ENCODE results near the gene ENTREP3. TPM values are rescaled to one million over a fixed set of nuclear protein-coding genes. Genes with fewer than 3 reads are reported as not detected.

ENTREP3 gene
- total RNA-seq, 1 donor from 2014 or later, result 54.1 TPM

DNA sequence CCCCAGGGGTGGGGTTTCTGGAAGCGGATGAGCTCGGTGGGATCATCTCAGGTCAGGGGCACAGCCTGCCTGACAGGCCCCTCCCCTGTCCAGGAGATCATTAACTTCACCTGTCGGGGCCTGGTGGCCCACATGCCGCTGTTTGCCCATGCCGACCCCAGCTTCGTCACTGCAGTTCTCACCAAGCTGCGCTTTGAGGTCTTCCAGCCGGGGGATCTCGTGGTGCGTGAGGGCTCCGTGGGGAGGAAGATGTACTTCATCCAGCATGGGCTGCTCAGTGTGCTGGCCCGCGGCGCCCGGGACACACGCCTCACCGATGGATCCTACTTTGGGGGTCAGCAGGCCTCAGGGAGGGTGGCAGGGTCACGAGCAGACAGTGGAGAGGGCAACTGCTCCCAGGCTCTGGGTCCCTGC is 30.4 kb upstream of the ENTREP3 start:
- TF ChIP-seq, protein P1, sequence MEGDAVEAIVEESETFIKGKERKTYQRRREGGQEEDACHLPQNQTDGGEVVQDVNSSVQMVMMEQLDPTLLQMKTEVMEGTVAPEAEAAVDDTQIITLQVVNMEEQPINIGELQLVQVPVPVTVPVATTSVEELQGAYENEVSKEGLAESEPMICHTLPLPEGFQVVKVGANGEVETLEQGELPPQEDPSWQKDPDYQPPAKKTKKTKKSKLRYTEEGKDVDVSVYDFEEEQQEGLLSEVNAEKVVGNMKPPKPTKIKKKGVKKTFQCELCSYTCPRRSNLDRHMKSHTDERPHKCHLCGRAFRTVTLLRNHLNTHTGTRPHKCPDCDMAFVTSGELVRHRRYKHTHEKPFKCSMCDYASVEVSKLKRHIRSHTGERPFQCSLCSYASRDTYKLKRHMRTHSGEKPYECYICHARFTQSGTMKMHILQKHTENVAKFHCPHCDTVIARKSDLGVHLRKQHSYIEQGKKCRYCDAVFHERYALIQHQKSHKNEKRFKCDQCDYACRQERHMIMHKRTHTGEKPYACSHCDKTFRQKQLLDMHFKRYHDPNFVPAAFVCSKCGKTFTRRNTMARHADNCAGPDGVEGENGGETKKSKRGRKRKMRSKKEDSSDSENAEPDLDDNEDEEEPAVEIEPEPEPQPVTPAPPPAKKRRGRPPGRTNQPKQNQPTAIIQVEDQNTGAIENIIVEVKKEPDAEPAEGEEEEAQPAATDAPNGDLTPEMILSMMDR (IDR thresholded peaks at IDR 0.05; ENCODE audit: unreplicated experiment), result no peak
- no peak for DNase-seq (ENCODE audit: low spot score)
- Mint-ChIP-seq H3K27ac (ENCODE audit: unreplicated experiment) (no peak overlapping the region), H3K9me3 (ENCODE audit: unreplicated experiment) (no peaks in the 10 kb centered on the region), H3K4me3 (ENCODE audit: unreplicated experiment) (no peak overlapping the region), H3K4me1 (ENCODE audit: unreplicated experiment) (no peaks in the 10 kb centered on the region), H3K27me3 (ENCODE audit: unreplicated experiment) (peaks cover 13% of the 10 kb centered on the region), H3K36me3 (ENCODE audit: low read depth, unreplicated experiment) (peaks cover 18% of the 10 kb centered on the region)

DNA sequence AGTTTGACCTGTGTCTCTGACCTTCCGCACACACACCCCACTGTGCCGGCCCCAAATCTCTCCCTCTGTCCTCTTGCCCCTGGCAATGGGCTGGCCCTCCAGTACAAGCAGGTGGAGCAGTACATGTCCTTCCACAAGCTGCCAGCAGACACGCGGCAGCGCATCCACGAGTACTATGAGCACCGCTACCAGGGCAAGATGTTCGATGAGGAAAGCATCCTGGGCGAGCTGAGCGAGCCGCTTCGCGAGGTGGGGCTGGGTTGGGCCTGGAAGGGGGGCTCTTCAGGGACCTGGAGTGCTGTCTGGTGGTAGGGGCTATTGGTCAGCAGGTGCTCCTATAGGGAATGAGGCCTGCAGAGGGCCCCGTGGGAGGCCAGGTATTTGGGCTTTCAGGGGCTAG is 29.8 kb upstream of the ENTREP3 start:
- Mint-ChIP-seq H3K9me3 (ENCODE audit: unreplicated experiment) (no peaks in the 10 kb centered on the region), H3K4me1 (ENCODE audit: unreplicated experiment) (no peaks in the 10 kb centered on the region), H3K4me3 (ENCODE audit: unreplicated experiment) (peak overlapping the region; percentile 31), H3K27me3 (ENCODE audit: unreplicated experiment) (peaks cover 13% of the 10 kb centered on the region), H3K27ac (ENCODE audit: unreplicated experiment) (no peak overlapping the region), H3K36me3 (ENCODE audit: low read depth, unreplicated experiment) (peaks cover 18% of the 10 kb centered on the region)
- DNase-seq (ENCODE audit: low spot score), result no peak
- TF ChIP-seq, protein P1 (IDR thresholded peaks at IDR 0.05; ENCODE audit: unreplicated experiment), result no peak

DNA sequence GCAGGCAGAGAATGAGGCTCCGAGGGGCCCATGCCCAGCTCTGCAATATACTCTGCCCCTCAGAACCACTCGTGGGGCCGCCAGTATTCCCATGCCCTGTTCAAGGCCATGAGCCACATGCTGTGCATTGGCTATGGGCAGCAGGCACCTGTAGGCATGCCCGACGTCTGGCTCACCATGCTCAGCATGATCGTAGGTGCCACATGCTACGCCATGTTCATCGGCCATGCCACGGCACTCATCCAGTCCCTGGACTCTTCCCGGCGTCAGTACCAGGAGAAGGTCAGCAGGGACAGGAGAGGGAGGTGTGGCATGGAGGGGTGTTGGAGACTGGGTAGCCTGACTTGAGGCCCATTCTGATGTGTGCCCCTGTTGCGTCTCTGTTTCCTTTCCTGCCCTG is 29.2 kb upstream of the ENTREP3 start:
- Mint-ChIP-seq H3K27me3 (ENCODE audit: unreplicated experiment) (peaks cover 11% of the 10 kb centered on the region), H3K36me3 (ENCODE audit: low read depth, unreplicated experiment) (peaks cover 18% of the 10 kb centered on the region), H3K4me3 (ENCODE audit: unreplicated experiment) (no peak overlapping the region), H3K4me1 (ENCODE audit: unreplicated experiment) (peaks cover 2% of the 10 kb centered on the region), H3K27ac (ENCODE audit: unreplicated experiment) (no peak overlapping the region), H3K9me3 (ENCODE audit: unreplicated experiment) (no peaks in the 10 kb centered on the region)
- DNase-seq (ENCODE audit: low spot score), result no peak
- TF ChIP-seq, protein P1 (IDR thresholded peaks at IDR 0.05; ENCODE audit: unreplicated experiment), result no peak

DNA sequence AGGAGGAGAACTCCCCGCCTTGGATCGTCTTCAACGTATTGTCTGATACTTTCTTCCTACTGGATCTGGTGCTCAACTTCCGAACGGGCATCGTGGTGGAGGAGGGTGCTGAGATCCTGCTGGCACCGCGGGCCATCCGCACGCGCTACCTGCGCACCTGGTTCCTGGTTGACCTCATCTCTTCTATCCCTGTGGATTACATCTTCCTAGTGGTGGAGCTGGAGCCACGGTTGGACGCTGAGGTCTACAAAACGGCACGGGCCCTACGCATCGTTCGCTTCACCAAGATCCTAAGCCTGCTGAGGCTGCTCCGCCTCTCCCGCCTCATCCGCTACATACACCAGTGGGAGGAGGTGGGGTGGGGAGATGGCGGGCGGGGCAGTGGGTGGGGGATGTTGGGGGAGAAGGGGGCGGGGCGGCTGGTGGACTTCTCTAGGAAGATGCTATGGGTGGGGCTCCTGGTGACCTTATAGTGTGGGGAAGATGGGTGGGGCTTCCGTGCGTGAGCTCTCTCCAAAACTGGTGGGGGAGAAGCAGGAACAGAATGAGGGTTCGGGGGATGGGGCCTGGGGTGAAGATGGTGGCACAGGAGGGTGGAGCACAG is 27.3 kb upstream of the ENTREP3 start:
- H3K4me3 Mint-ChIP-seq (ENCODE audit: unreplicated experiment), result peak overlapping the region; percentile 57
- H3K36me3 Mint-ChIP-seq (ENCODE audit: low read depth, unreplicated experiment), result peaks cover 14% of the 10 kb centered on the region
- DNase-seq (ENCODE audit: low spot score), result no peak
- peaks cover 16% of the 10 kb centered on the region for H3K27me3 Mint-ChIP-seq (ENCODE audit: unreplicated experiment)
- no peak overlapping the region for H3K27ac Mint-ChIP-seq (ENCODE audit: unreplicated experiment)
- H3K9me3 Mint-ChIP-seq (ENCODE audit: unreplicated experiment), result no peaks in the 10 kb centered on the region
- H3K4me1 Mint-ChIP-seq (ENCODE audit: unreplicated experiment), result peaks cover 14% of the 10 kb centered on the region
- TF ChIP-seq, protein P1 (IDR thresholded peaks at IDR 0.05; ENCODE audit: unreplicated experiment), result no peak

DNA sequence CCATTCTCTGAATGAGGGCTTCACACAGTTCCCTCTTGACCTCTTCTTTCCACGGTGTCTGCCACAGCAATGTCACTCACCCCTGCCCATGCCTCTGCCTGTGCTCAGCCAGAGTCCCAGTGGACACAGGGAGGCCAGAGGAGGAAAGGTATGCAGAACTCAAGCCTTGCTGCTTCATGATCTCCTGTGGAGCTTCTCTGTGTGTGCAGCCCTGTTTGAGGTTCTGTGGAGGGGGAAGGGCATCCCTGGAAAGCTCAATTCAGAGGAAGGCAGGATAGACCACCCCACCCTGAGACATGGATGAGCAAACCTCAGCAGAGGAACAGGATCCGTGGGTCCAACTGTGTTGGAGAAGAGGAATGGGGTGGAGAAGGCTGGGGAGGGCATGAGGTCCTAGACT is 24.0 kb upstream of the ENTREP3 start:
- peaks cover 21% of the 10 kb centered on the region for H3K4me1 Mint-ChIP-seq (ENCODE audit: unreplicated experiment)
- no peak overlapping the region for H3K27ac Mint-ChIP-seq (ENCODE audit: unreplicated experiment)
- H3K9me3 Mint-ChIP-seq (ENCODE audit: unreplicated experiment), result no peaks in the 10 kb centered on the region
- peak overlapping the region; percentile 23 for H3K4me3 Mint-ChIP-seq (ENCODE audit: unreplicated experiment)
- TF ChIP-seq, protein P1 (IDR thresholded peaks at IDR 0.05; ENCODE audit: unreplicated experiment), result no peak
- peaks cover 18% of the 10 kb centered on the region for H3K36me3 Mint-ChIP-seq (ENCODE audit: low read depth, unreplicated experiment)
- DNase-seq (ENCODE audit: low spot score), result no peak
- peaks cover 16% of the 10 kb centered on the region for H3K27me3 Mint-ChIP-seq (ENCODE audit: unreplicated experiment)

Data from endothelial cell (in vitro differentiated cells).